Stimulated activated CD4-positive, alpha-beta T cell treated with anti-CD3 and anti-CD28 coated beads, Interleukin-1b, Interleukin-23, amount 100 ng/mL, for 4 hours (primary cell): ENCODE measurements around the gene TRIM42.

Source experiments
- DNase-seq, 2 donors: peaks; one replicate each; pipeline ENCODE4 v3.0.0-alpha.2; 2020; ENCODE audit warnings: low read depth in 2 of 2

TRIM42 gene

GRCh38 chr3:140710711-140711389 is 33.0 kb downstream of the TRIM42 start:
- no peak for DNase-seq

- DNase-seq: no peak
Observed at GRCh38 chr3:140711390-140712035, 33.6 kb downstream of the TRIM42 start.

- no peak for DNase-seq
Observed at GRCh38 chr3:140712301-140712700, 34.4 kb downstream of the TRIM42 start.

GRCh38 chr3:140715035-140715434 is 37.2 kb downstream of the TRIM42 start:
- no peak for DNase-seq

GRCh38 chr3:140717921-140718320 is 40.1 kb downstream of the TRIM42 start:
- DNase-seq: no peak

- DNase-seq: no peak
Observed at GRCh38 chr3:140719841-140720614, 42.2 kb downstream of the TRIM42 start.

GRCh38 chr3:140723576-140723975 is 45.7 kb downstream of the TRIM42 start:
- no peak for DNase-seq

- DNase-seq: no peak
Observed at GRCh38 chr3:140724856-140725812, 47.3 kb downstream of the TRIM42 start.

- no peak for DNase-seq
Observed at GRCh38 chr3:140726066-140726465, 48.2 kb downstream of the TRIM42 start.

GRCh38 chr3:140727886-140728285 is 50.0 kb downstream of the TRIM42 start:
- DNase-seq: no peak

GRCh38 chr3:140731440-140732119 is 53.7 kb downstream of the TRIM42 start:
- DNase-seq: no peak

GRCh38 chr3:140733623-140734022 is 55.8 kb downstream of the TRIM42 start:
- DNase-seq: no peak

GRCh38 chr3:140736863-140737460 is 59.1 kb downstream of the TRIM42 start:
- no peak for DNase-seq

GRCh38 chr3:140742116-140742515 is 64.3 kb downstream of the TRIM42 start:
- no peak for DNase-seq

GRCh38 chr3:140748171-140748570 is 70.3 kb downstream of the TRIM42 start:
- DNase-seq: no peak

- DNase-seq: no peak
Observed at GRCh38 chr3:140748903-140749302, 71.0 kb downstream of the TRIM42 start.
